HL-60 (cell line): ENCODE measurements around the gene PTPRN2.
"Not testable (repeated sequence)": the region's sequence is repeated elsewhere in the genome, so short reads cannot be mapped to it uniquely, and the experiment has no call there.

Experiments
- DNase-seq, 2 experiments: peaks; one replicate each; pipeline ENCODE4 v3.0.0-alpha.2; 2010 to 2020; ENCODE audit warnings: low read depth in 1 of 2, low spot score in 1 of 2
- H3K27ac ChIP-seq: fragments of 250-450 bp; sonication (Bioruptor Pico); replicated peaks from 2 replicates; pipeline ENCODE4 v1.5.1; 2020; ENCODE audit warnings: mild to moderate bottlenecking, moderate library complexity
- H3K27me3 ChIP-seq: fragments of 250-450 bp; sonication (Bioruptor Pico); 2 replicates; pipeline ENCODE4 v1.5.1; 2021; ENCODE audit warnings: mild to moderate bottlenecking, moderate library complexity; ENCODE audit not compliant: insufficient read depth, poor library complexity, severe bottlenecking
- H3K4me3 ChIP-seq: replicated peaks from 2 replicates; pipeline ENCODE4 v1.5.1; 2011; ENCODE audit warnings: mild to moderate bottlenecking, control low read depth, low read length; ENCODE audit not compliant: insufficient read depth
- CTCF ChIP-seq: IDR thresholded peaks from one replicate; pipeline ENCODE4 v1.5.1; 2011; ENCODE audit warnings: low read length, control low read depth, inconsistent platforms; ENCODE audit not compliant: insufficient read depth
- GABPA ChIP-seq: IDR thresholded peaks from 2 replicates; pipeline ENCODE4 v1.6.1; 2012; ENCODE audit warnings: low read depth
- POLR2AphosphoS5 ChIP-seq: IDR thresholded peaks from 2 replicates; pipeline ENCODE4 v1.6.1; 2012; ENCODE audit warnings: low read depth
- REST ChIP-seq: IDR thresholded peaks from 2 replicates; pipeline ENCODE4 v1.6.1; 2012; ENCODE audit warnings: low read depth; ENCODE audit not compliant: insufficient replicate concordance
- SPI1 ChIP-seq: IDR thresholded peaks from 2 replicates; pipeline ENCODE4 v1.6.1; 2012; ENCODE audit warnings: low read depth, mild to moderate bottlenecking, borderline replicate concordance

The PTPRN2 gene

GRCh38 chr7:158381956-158382355, 205.7 kb downstream of the PTPRN2 start:
- DNase-seq = no peak
- TF ChIP-seq CTCF (no peak), SPI1 (no peak), REST (no peak), POLR2AphosphoS5 (no peak), GABPA (no peak)
- no peak overlapping the region for H3K4me3 ChIP-seq
- no peak overlapping the region for H3K27ac ChIP-seq
- no peaks in the 10 kb centered on the region for H3K27me3 ChIP-seq

GRCh38 chr7:158378978-158379377, 208.6 kb downstream of the PTPRN2 start:
- H3K27ac ChIP-seq = no peak overlapping the region
- DNase-seq = no peak
- TF ChIP-seq GABPA (no peak), CTCF (no peak), REST (no peak), POLR2AphosphoS5 (no peak), SPI1 (no peak)
- H3K27me3 ChIP-seq = no peaks in the 10 kb centered on the region
- H3K4me3 ChIP-seq = no peak overlapping the region

GRCh38 chr7:158377800-158378623, 209.6 kb downstream of the PTPRN2 start:
- no peak for DNase-seq
- H3K4me3 ChIP-seq = no peak overlapping the region
- no peak overlapping the region for H3K27ac ChIP-seq
- no peaks in the 10 kb centered on the region for H3K27me3 ChIP-seq
- TF ChIP-seq REST (no peak), POLR2AphosphoS5 (no peak)

GRCh38 chr7:158376839-158377186, 210.8 kb downstream of the PTPRN2 start:
- H3K27ac ChIP-seq = not testable (repeated sequence)

GRCh38 chr7:158376146-158376838, 211.3 kb downstream of the PTPRN2 start:
- not testable (repeated sequence) for H3K4me3 ChIP-seq, DNase-seq, H3K27ac ChIP-seq

More at GRCh38 chr7:158376839-158377186, 210.8 kb downstream of the PTPRN2 start:
- DNase-seq, H3K27me3 ChIP-seq, H3K4me3 ChIP-seq: not testable (repeated sequence)

More at GRCh38 chr7:158376146-158376838, 211.3 kb downstream of the PTPRN2 start:
- H3K27me3 ChIP-seq = not testable (repeated sequence)
